HG03060 (cell line): Measurements from ENCODE around the gene ZNF440.

Experiments used
- ATAC-seq: cut with Tn5 transposase; IDR thresholded peaks from one replicate; pipeline ENCODE4 v1.9.1; 2021; ENCODE audit warnings: low read depth, moderate number of reproducible peaks; ENCODE audit not compliant: unreplicated experiment

Gene ZNF440

DNA sequence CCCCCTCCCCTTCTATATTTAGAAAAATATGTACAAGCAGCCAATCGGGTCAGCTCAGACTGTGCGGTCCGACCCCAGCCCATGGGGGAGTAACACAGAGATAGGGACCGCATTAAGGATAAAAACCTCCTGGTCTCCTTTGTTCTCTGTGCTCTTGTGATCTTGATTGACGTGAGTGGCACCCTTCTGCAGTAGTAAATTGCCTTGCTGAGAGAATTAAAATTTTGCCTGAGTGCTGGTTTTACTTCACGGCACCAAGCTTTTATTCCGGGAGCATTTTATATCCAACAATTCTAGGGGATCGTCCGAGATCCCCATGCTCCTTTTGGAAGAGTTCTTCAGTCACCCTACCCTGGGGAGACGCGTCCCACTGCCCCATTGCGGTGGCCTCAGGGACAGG, 66.5 kb downstream of the ZNF440 start:
- no peak for ATAC-seq

DNA sequence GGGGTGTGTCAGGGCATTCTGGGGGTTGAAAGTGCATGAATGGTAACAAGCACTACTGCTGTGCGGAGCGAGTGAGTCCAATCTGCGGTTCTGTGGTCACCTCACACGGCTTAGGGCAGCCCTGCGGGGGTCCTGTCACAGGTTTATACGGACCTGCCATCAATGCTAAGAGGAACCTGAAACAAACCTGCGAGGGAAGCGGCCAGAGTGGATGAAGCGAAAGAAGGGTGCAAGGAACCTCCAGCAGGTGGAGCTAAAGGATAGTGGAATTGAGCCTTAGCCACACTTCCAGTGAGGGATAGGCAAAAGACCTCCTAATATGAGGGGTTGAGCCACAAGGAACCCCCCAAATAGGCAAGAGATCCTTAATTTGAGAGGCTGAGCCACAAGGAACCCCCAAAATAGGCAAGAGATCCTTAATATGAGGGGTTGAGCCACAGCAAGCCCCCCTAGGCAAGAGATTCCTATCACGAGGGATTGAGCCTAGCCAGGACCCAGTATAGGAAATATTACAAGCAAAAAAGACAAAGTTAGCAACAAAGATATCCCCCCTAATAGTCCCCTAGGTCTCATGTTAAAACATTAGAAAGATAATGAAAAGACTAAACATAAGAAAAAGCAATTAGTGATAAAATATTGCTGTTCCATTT, 67.2 kb downstream of the ZNF440 start:
- ATAC-seq, result no peak

DNA sequence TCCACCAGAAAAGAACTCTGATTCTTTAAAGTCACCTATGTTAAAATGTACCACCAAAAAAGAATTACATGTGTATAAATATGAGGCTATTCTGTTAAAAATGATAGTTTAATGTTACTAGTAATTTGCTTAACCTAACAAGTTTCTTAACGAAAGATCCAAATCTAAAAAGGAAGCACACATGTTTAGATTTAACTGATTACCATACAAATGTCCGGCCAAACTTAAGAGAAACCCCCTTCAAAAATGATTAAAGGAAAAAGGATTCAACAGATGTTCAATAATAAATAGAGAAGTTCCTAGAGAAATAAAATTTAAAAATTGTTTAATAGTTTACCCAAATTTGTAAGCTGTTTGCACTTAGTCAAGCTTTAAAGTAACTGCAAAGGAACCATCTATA, 68.5 kb downstream of the ZNF440 start:
- ATAC-seq, result no peak
